SK-N-SH (cell line): ENCODE measurements around the gene XIRP2. TPM values are rescaled to one million over a fixed set of nuclear protein-coding genes. Genes with fewer than 3 reads are reported as not detected.

Experiments used
- CTCF ChIA-PET: fragments of 300-600, 350-600 bp; formaldehyde crosslinking; extraction: SDS; loops from one replicate; lab custom pipeline; 2021; lab: Yijun Ruan, JAX
- POLR2A ChIA-PET: fragments of 350-600 bp; sonication (Branson Sonifier 250); formaldehyde crosslinking; extraction: SDS; loops from one replicate; lab custom pipeline; 2020; ENCODE audit warnings: antibody characterized with exemption, inconsistent platforms; lab: Yijun Ruan, JAX
- DNase-seq: peaks from one replicate; pipeline ENCODE4 v3.0.0; 2012
- H2AFZ ChIP-seq: fragments of 200-600 bp; sonication (generic); 2 replicates; pipeline ENCODE4 v1.8.1; 2016; ENCODE audit warnings: antibody characterized with exemption, mild to moderate bottlenecking, low read depth
- H3F3A ChIP-seq: fragments of 200-600 bp; sonication (generic); replicated peaks from 2 replicates; pipeline ENCODE3; 2016; ENCODE audit warnings: antibody characterized with exemption, mild to moderate bottlenecking; ENCODE audit not compliant: insufficient read depth
- H3K27ac ChIP-seq, 2 experiments: fragments of 200-500 bp in 1 of 2; fragments of 200-600 bp in 1 of 2; sonication (Bioruptor generic) in 1 of 2; sonication (generic), shearing (Covaris generic) in 1 of 2; 2 replicates each; pipeline versions ENCODE4 v1.5.1 to v1.6.1; 2014 to 2016; ENCODE audit warnings: low read depth in 2 of 2, inconsistent platforms in 1 of 2, low read length in 1 of 2, mild to moderate bottlenecking in 1 of 2, mixed read lengths in 1 of 2
- H3K27me3 ChIP-seq: fragments of 200-600 bp; sonication (generic), shearing (Covaris generic); 2 replicates; pipeline ENCODE4 v1.6.1; 2016; ENCODE audit warnings: mixed run types; ENCODE audit not compliant: insufficient read depth
- H3K36me3 ChIP-seq, 2 experiments: fragments of 200-500 bp in 1 of 2; fragments of 200-600 bp in 1 of 2; sonication (Bioruptor generic) in 1 of 2; sonication (generic) in 1 of 2; replicated peaks in 1 of 2; 2 replicates each; pipeline versions ENCODE3 to v1.5.1; 2014 to 2016; ENCODE audit warnings: low read length in 1 of 2, mild to moderate bottlenecking in 1 of 2; ENCODE audit not compliant: insufficient read depth in 2 of 2, control insufficient read depth in 1 of 2
- H3K4me1 ChIP-seq, 2 experiments: fragments of 200-500 bp in 1 of 2; fragments of 200-600 bp in 1 of 2; sonication (Bioruptor generic) in 1 of 2; sonication (generic), shearing (Covaris generic) in 1 of 2; 2 replicates each; pipeline versions ENCODE4 v1.5.1 to v1.6.1; 2014 to 2016; ENCODE audit warnings: low read depth in 1 of 2, low read length in 1 of 2, mixed run types in 1 of 2; ENCODE audit not compliant: insufficient read depth in 2 of 2, control insufficient read depth in 1 of 2
- H3K4me2 ChIP-seq: fragments of 200-600 bp; sonication (generic), shearing (Covaris generic); 2 replicates; pipeline ENCODE4 v1.6.1; 2017; ENCODE audit warnings: mixed run types
- H3K4me3 ChIP-seq, 2 experiments: fragments of 200-500 bp in 1 of 2; fragments of 200-600 bp in 1 of 2; sonication (Bioruptor generic) in 1 of 2; sonication (generic), shearing (Covaris generic) in 1 of 2; 2 replicates each; pipeline versions ENCODE4 v1.5.1 to v1.8.1; 2014 to 2016; ENCODE audit warnings: low read depth in 2 of 2, inconsistent platforms in 1 of 2, low read length in 1 of 2, mild to moderate bottlenecking in 1 of 2, mixed read lengths in 1 of 2, moderate library complexity in 1 of 2
- H3K79me2 ChIP-seq: fragments of 200-600 bp; sonication (generic); 2 replicates; pipeline ENCODE4 v1.8.1; 2017; ENCODE audit warnings: mild to moderate bottlenecking; ENCODE audit not compliant: insufficient read depth
- H3K9ac ChIP-seq: fragments of 200-600 bp; sonication (generic); 2 replicates; pipeline ENCODE4 v1.6.1; 2017; ENCODE audit warnings: mixed run types
- H3K9me2 ChIP-seq: fragments of 200-600 bp; sonication (generic); 2 replicates; pipeline ENCODE4 v1.6.1; 2017; ENCODE audit warnings: mixed run types
- H3K9me3 ChIP-seq: fragments of 200-600 bp; sonication (generic); 2 replicates; pipeline ENCODE4 v1.6.1; 2017; ENCODE audit warnings: mixed run types, mild to moderate bottlenecking, moderate library complexity
- H4K20me1 ChIP-seq: fragments of 200-600 bp; sonication (generic); 2 replicates; pipeline ENCODE4 v1.6.1; 2017; ENCODE audit warnings: mild to moderate bottlenecking, mixed run types; ENCODE audit not compliant: insufficient read depth
- CHD2 ChIP-seq: fragments of 150-350 bp; IDR thresholded peaks from 2 replicates; pipeline ENCODE4 v1.6.1; 2018; ENCODE audit warnings: low read length; ENCODE audit not compliant: partially characterized antibody
- CTCF ChIP-seq: fragments of 200-600 bp; sonication (generic); IDR thresholded peaks from 2 replicates; pipeline ENCODE4 v1.6.1; 2017; ENCODE audit warnings: antibody characterized with exemption, mild to moderate bottlenecking, moderate library complexity
- EZH2phosphoT487 ChIP-seq: fragments of 200-600 bp; sonication (generic); IDR thresholded peaks from 2 replicates; pipeline ENCODE4 v1.6.1; 2017; ENCODE audit warnings: low read depth, mixed run types, mild to moderate bottlenecking, antibody characterized with exemption, moderate library complexity, borderline replicate concordance
- FOSL2 ChIP-seq: IDR thresholded peaks from 2 replicates; pipeline ENCODE4 v1.4.0; 2012; ENCODE audit warnings: low read depth, mild to moderate bottlenecking, moderate library complexity, borderline replicate concordance
- FOXJ3 ChIP-seq: sonication (generic); formaldehyde crosslinking; IDR thresholded peaks from 2 replicates; pipeline ENCODE4 v1.5.1; 2020; ENCODE audit warnings: mild to moderate bottlenecking, missing genetic modification reagents
- GABPA ChIP-seq: IDR thresholded peaks from 2 replicates; pipeline ENCODE4 v1.4.0; 2012; ENCODE audit warnings: low read depth, mild to moderate bottlenecking
- IRF3 ChIP-seq: fragments of 150-350 bp; IDR thresholded peaks from 2 replicates; pipeline ENCODE4 v1.6.1; 2016; ENCODE audit warnings: mild to moderate bottlenecking, low read depth, low read length
- JUND ChIP-seq: IDR thresholded peaks from 2 replicates; pipeline ENCODE4 v1.4.0; 2012
- MEF2A ChIP-seq: IDR thresholded peaks from 2 replicates; pipeline ENCODE4 v1.4.0; 2012; ENCODE audit warnings: low read depth, borderline replicate concordance
- MXI1 ChIP-seq: IDR thresholded peaks from 2 replicates; pipeline ENCODE4 v1.6.1; 2012; ENCODE audit warnings: mild to moderate bottlenecking, low read depth, low read length, improper control_type of control experiment
- PBX3 ChIP-seq: IDR thresholded peaks from 2 replicates; pipeline ENCODE4; 2012
- POLR2AphosphoS5 ChIP-seq: IDR thresholded peaks from 2 replicates; pipeline ENCODE4 v1.6.1; 2012; ENCODE audit warnings: low read depth, low read length
- RAD21 ChIP-seq: IDR thresholded peaks from 2 replicates; pipeline ENCODE4 v1.6.1; 2012; ENCODE audit warnings: mild to moderate bottlenecking, low read length
- REST ChIP-seq: IDR thresholded peaks from 2 replicates; pipeline ENCODE4 v1.6.1; 2012; ENCODE audit warnings: mild to moderate bottlenecking, low read depth, low read length, moderate library complexity
- RFX5 ChIP-seq: IDR thresholded peaks from 2 replicates; pipeline ENCODE4 v1.6.1; 2012; ENCODE audit warnings: mild to moderate bottlenecking, improper control_type of control experiment, low read length
- SMC3 ChIP-seq: IDR thresholded peaks from 2 replicates; pipeline ENCODE4 v1.6.1; 2012; ENCODE audit warnings: low read depth, low read length, improper control_type of control experiment
- TAF1 ChIP-seq: IDR thresholded peaks from 2 replicates; pipeline ENCODE4 v1.6.1; 2012; ENCODE audit warnings: low read depth, mild to moderate bottlenecking, low read length, moderate library complexity, borderline replicate concordance
- TCF12 ChIP-seq: IDR thresholded peaks from 2 replicates; pipeline ENCODE4 v1.4.0; 2012
- YY1 ChIP-seq: IDR thresholded peaks from 2 replicates; pipeline ENCODE4 v1.4.0; 2012; ENCODE audit warnings: low read depth, mild to moderate bottlenecking
- WGBS: methylation state at CpG from one replicate; pipeline ENCODE4 v1.1.6; 2017; ENCODE audit warnings: low lambda C conversion rate; 5-methylcytosine and 5-hydroxymethylcytosine counted together
- polyA plus RNA-seq, 3 experiments: library from polyadenylated mRNA; depleted of rRNA; stranded (reverse); fragments of >200 nt; gene quantifications; 2 replicates each; pipeline ENCODE4 v1.2.3, GENCODE V29; 2012

XIRP2 gene
- polyA plus RNA-seq, 1 of the 3 experiments (the other 2 are of a cell fraction), result 0.02 TPM

GRCh38 chr2:167142554-167142953 is 254.3 kb downstream of the XIRP2 start:
- Histone ChIP-seq H3K4me1 (peaks cover 3 to 14% of the 10 kb centered on the region in 2 experiments), H3K36me3 (no peaks in the 10 kb centered on the region), H3K9me2 (no peaks in the 10 kb centered on the region), H3F3A (peaks cover 11% of the 10 kb centered on the region), H3K4me3 (no peak overlapping the region), H3K9ac (no peak overlapping the region), H4K20me1 (no peaks in the 10 kb centered on the region), H3K9me3 (no peaks in the 10 kb centered on the region), H3K27me3 (no peaks in the 10 kb centered on the region), H3K4me2 (no peak overlapping the region), H2AFZ (no peak overlapping the region), H3K27ac (no peak overlapping the region), H3K79me2 (no peaks in the 10 kb centered on the region)
- no peak for DNase-seq
- 75% methylated on average over 2 of the region's 2 CpGs for WGBS
- CTCF ChIA-PET, result no interaction called here
- TF ChIP-seq CHD2 (no peak), IRF3 (no peak), EZH2phosphoT487 (no peak), CTCF (no peak), REST (no peak), GABPA (no peak), SMC3 (no peak), POLR2AphosphoS5 (no peak), FOXJ3 (CRISPR knock-in tag) (no peak)
- POLR2A ChIA-PET, result no interaction called here

DNA sequence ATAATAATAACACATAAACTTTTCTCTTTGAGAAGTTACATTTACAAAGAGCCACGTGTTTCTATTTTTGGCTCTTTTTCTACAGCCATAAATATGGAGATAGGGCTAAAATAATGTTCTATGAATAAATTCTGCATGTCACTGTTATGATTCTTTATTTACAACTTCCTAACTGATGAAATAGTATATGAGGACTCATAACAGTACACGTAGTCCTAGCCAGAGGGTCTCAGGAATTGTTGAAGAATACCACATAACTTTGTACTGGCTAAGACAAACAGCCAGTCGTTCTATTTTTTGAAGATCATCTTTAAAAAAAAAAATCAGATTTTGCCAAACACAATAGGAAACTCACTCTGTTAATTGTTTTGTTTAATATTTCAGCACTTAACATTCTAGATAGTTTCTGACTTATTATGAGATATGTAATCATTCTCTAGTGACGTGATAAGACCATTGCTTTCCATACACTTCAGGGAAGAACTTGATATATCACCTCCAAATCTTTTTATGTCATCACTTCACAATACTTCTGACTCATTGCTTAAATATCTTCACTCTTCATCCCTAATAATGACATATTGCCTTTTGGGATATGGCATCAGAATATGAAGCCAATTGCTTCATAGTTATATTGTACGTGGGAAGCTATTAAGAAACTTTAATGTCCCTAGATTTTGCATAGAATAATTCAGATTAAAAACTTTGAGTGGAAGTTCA is 256.1 kb downstream of the XIRP2 start:
- no peaks in the 10 kb centered on the region for H3K9me2 ChIP-seq
- no peak for DNase-seq
- POLR2A ChIA-PET, result no interaction called here
- H3K79me2 ChIP-seq, result no peaks in the 10 kb centered on the region
- H3K4me1 ChIP-seq, result peaks cover 3 to 11% of the 10 kb centered on the region in 2 experiments
- H3K27ac ChIP-seq, result 0 out of 4 replicates have a peak overlapping the region, but pooled peaks of 1 of the 2 experiments have one; percentile 28
- H3F3A ChIP-seq, result peaks cover 11% of the 10 kb centered on the region
- H3K4me2 ChIP-seq, result no peak overlapping the region
- H4K20me1 ChIP-seq, result no peaks in the 10 kb centered on the region
- H2AFZ ChIP-seq, result no peak overlapping the region
- 53% methylated on average over 5 of the region's 5 CpGs for WGBS
- no peak overlapping the region for H3K4me3 ChIP-seq
- H3K36me3 ChIP-seq, result no peaks in the 10 kb centered on the region
- H3K9ac ChIP-seq, result no peak overlapping the region
- no peaks in the 10 kb centered on the region for H3K27me3 ChIP-seq
- CTCF ChIA-PET, result no interaction called here
- H3K9me3 ChIP-seq, result no peaks in the 10 kb centered on the region
- peak; percentile 62 for TF ChIP-seq PBX3
- TF ChIP-seq MXI1, result no peak
- TF ChIP-seq YY1, result no peak
- TF ChIP-seq IRF3, result no peak
- no peak for TF ChIP-seq RFX5
- TF ChIP-seq SMC3, result no peak
- peak; percentile 57; the same call in 1 of the 2 replicates for TF ChIP-seq FOSL2
- TF ChIP-seq JUND, result peak; percentile 54
- TF ChIP-seq RAD21, result no peak
- TF ChIP-seq TCF12, result peak; percentile 34; the same call in 1 of the 2 replicates
- TF ChIP-seq EZH2phosphoT487, result no peak
- TF ChIP-seq MEF2A, result no peak
- TF ChIP-seq TAF1, result no peak
- TF ChIP-seq FOXJ3 (CRISPR knock-in tag), result no peak
